Measurements from ENCODE around the gene PMM2.
"Not testable (repeated sequence)": the region's sequence is repeated elsewhere in the genome, so short reads cannot be mapped to it uniquely, and the experiment has no call there.

PMM2 gene

GRCh38 chr16:8868416-8869211 is 71.0 kb downstream of the PMM2 start, which contains the start of gene CARHSP1:
TSS of gene CARHSP1 (minus strand) at chr16:8869006. CDS start at chr16:8859328, 9,678 bp downstream.
- DNase-seq = peak; percentile 92

GRCh38 chr16:8869212-8869987 is 71.8 kb downstream of the PMM2 start:
- no peak for DNase-seq

GRCh38 chr16:8869988-8870241 is 72.3 kb downstream of the PMM2 start:
- not testable (repeated sequence) for DNase-seq

DNA sequence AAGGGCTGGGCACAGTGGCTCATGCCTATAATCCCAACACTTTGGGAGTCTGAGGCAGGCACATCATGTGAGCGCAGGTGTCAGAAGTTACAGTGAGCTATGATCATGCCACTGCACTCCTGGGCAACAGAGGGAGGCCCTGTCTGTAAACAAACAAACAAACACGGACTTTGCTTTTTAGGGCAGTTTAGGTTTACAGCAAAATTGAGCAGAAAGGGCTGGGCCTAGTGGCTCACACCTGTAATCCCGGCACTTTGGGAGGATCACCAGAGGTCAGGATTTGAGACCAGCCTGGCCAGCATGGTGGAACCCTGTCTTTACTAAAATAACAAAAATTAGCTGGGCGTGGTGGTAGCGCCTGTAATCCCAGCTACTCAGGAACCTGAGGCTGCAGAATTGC is 74.4 kb downstream of the PMM2 start:
- DNase-seq = no peak

DNA sequence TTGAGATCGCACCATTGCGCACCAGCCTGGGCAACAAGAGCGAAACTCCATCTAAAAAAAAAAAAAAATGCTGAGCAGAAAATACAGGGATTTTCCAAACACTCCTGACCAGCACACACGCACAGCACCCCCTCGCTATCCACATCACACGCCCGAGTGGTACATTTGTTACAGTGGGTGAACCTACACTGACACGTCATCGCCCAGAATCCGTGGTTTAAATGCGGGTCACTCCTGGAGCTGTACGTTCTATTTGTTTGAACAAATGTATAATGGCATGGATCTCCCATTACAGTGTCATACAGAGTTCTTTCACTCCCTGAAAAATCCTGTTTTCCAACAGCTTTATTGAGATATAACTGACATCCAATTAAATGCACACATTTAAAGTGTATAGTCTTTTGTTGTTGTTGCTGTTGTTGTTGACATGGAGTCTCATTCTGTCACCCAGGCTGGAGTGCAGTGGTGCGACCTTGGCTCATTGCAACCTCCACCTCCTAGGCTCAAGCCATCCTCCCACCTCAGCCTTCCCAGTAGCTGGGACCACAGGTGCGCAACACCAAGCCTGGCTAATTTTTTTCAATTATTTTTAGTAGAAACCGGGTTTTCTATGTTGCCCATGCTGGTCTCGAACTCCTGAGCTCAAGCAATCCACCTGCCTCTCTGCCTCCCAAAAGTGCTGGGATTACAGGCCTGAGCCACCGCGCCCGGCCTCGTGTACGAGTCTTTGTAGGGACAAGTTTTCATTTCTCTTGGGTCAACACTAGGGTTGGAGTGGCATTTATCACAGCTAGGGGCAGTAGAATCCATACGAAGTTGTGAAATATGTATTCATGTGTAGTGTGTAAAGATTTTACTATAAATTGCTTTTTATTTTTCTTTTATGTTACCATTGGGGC is 75.6 kb downstream of the PMM2 start:
- DNase-seq = no peak

GRCh38 chr16:8873866-8874195 is 76.2 kb downstream of the PMM2 start:
- DNase-seq = not testable (repeated sequence)

DNA sequence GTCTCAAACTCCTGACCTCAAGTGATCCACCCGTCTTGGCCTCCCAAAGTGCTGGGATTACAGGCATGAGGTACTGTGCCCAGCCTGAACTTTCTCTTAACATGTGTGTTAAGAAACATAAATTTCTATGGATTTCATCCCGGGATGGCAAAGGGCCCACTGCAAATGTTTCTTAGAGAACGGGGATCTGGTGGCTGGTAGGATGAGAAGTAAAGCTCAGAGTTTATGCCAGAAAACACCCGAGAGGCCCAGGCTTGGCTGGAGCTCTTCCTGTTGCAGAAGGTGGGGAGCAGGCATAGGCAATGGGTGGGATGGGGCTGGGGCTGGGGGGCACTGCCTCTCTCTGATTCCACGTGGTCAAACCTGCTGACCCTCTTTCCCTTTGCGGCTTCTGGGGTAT is 76.7 kb downstream of the PMM2 start:
- no peak for DNase-seq

DNA sequence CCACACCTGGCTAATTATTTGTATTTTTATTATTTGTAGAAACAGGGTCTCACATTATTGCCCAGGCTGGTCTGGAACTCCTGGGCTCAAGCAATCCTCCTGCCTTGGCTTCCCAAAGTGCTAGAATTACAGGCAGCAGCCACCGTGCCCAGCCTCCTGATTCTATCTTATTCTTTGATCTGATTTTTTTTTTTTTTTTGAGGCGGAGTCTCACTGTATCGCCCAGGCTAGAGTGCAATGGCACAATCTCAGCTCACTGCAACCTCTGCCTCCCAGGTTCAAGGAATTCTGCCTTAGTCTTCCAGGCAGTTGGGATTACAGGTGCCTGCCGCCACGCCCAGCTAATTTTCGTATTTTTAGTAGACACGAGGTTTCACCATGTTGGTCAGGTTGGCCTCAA is 77.7 kb downstream of the PMM2 start:
- not testable (repeated sequence) for DNase-seq

DNA sequence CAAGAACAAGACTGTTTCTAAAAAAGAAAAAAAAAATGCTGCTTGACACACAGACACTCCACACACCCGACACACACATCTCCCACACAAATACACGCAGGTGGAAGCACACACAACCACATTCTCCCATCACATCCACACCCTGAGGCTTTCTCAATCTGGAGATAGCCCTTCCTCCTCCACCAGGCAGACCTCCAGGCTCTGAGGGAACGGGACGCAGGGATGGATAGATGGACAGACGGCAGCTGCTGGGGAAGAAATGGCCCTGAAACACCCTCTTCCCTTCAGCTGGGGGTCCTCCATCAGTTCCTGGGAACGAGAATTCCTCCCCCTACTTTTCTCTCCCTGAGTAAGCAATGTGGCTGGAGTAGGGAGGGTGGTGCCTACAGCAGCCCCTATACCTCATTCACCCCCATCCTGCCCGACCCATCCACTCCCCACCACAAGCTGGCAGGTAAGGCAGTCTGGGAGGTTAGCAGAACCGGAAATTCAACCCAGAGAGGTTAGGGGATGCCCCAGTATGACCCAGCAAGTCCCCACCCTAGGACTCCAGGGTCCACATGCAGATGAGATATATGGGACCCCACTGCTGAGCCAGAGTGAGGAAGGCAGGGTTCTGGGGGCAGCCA is 80.4 kb downstream of the PMM2 start:
- DNase-seq = no peak

DNA sequence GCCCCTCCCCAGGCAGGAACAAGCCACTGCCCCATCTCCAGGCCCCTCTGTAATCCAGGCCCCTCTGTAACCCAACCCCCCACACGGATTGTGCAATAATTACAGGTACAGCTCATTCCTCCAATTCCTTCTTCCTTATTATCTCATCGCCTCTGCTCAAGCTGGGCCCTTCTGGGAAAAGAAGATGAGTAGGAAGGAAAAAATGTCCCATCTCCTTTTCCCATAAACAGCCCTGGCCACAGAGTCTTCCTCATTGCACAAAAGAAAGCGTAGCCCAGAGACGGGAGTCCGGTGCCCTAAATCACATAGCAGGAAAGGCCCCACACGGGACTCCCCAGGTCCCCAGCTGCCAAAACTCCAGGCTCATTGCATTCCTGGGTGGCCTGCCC is 80.9 kb downstream of the PMM2 start:
- DNase-seq = no peak

- DNase-seq = no peak
These were observed 83.3 kb downstream of the PMM2 start for GRCh38 chr16:8880839-8881510.

DNA sequence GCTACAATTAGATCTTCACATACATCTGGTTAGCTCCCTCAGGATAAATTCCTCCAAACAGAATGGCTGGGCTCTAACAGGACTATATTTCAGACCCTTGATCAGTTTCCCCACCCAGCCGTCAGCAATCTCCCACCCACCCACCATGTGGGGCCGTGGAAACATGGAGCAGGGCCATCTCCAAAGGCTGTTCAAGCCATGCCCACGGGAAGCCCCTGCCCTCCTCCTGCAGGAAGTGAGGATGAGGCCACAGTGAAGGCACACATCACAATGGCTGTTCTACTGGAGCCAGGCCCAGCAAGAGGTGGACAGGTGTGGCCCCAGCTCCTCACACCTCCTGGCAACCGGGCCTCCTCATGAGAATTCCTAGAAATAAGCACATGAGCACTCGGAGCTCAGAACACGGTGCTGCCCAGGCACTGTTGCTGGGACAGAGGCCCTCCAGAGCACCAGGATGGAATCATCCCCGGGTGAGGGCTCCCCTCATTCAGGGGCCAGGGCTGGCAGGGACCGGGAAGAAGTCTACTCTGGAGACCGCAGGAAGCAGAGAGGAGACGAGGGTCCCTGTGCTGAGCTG is 84.5 kb downstream of the PMM2 start, which contains the start of gene LITAFD:
Gene LITAFD, plus strand, starts transcription at position 311 of the 577 bp plus-strand sequence. CDS start 2,005 bp downstream, outside the sequence.
- no peak for DNase-seq

- no peak for DNase-seq
These were observed 85.2 kb downstream of the PMM2 start for GRCh38 chr16:8882725-8883377.

GRCh38 chr16:8885674-8886592 is 88.3 kb downstream of the PMM2 start:
- DNase-seq = no peak

DNA sequence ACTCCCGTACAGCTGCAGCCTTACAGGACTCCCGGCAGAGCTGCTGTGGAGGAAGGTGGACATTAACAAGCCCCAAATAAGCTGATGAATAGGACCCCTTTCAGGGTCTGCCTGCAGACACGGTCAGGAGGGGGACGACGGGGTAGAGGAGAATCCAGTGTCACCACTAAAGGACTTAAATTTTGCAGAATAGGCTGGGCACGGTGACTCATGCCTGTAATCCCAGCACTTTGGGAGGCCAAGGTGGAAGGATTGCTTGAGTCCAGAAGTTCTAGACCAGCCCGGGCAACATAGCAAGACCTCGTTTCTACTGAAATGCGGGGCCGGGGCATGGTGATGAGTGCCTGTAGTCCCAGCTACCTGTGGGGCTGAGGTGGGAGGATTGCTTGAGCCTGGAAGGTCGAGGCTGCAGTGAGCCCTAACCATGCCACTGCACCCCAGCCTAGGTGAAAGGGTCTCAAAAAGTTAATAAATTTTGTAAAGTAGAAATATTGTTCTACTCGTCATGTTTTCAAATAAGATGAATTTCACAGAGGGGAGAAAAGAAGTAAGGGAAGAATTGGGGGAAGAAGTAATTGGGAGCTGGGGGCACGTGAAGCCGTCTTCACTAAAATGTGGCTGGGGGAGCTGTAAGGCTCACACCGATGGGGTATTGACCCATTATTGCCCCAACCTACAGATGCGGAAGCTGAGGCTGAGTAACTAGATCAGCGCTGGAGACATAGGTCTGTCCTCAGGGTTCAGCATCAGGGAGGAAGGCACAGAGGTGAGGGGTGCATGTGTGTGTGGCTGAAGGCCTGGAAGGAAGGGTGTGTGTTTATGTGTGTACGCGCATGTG is 89.2 kb downstream of the PMM2 start:
- DNase-seq = no peak

GRCh38 chr16:8887431-8887765 is 89.8 kb downstream of the PMM2 start:
- DNase-seq = no peak

DNA sequence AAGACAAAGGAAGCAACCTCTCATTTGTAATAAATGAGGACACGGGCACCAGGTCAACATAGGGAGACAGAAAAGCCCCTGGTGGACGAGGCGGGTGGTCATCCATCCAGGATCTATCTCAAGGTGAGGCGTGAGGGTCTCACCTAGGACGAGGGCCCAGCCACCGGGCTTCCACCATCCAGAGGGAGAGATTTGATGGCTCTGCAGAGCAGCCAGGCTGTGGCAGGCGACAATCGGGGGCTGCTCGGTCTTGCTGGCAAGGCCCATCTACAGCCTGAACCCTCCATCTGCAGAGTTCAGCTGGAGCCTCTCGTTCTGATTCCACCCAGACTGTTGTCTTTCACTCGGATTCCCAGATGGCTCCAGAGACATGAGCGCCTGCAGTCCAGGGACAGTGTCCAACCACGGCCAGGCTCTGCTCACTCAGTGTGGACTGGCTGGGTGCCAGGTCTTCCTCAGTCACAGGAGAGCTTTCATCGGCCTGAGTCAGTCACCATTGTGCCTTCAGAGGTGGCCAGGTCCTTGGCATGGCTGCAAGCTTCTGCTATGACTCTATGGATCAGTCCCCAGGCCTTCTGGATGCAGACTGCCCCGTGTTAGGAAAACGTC is 90.4 kb downstream of the PMM2 start:
- no peak for DNase-seq

DNA sequence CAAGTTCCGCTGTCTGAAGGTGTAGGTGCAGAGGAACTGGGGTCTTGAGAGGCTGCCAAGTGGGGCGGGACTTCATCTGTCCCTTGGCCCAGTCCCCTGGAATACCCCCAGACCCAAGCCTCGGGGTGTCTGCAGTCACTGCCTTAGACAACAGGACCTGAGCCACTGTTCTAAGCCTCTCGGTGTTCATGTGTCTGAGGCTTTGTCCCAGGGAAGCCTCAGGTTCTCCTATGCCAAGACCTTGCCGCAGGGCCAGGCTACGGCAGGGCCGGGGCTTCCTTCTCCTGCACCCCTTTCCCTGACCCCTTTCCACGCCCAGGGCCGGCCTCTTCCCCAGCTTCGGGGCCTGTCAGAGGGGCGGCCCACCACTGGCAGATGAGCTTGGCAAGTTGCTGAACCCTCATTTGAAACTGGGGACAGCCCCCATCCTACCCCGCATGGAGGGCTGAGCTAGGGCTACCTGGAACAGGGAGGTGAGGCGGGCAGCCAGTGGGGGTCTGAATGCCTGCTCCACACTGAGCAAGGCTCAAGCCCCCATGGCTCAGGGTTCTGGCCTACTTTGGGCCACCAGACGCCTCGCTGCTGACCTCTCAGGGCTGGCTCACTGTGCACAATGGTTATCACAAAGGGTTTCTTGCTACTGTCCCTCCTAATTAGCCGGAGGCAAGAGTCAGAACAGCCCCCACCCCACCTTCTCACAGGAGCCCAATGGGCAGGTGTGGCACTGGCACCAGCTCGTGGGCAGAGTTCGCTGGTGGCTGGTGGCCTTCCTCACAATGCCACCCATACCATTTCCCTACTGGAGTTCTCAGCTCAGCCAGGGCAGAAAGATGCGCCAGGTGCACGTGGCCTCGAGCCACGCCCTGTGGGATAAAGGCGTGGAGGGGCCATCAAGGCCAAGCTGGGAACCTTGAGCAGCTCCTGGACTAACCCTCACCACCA is 91.6 kb downstream of the PMM2 start:
- no peak for DNase-seq

All from NCI-H2227 treated with DMSO at 0.1 percent for 48 hours (cell line).